H9 (cell line): Measurements from ENCODE around the gene EDC3. TPM values are rescaled to one million over a fixed set of nuclear protein-coding genes. Genes with fewer than 3 reads are reported as not detected.

ENCODE experiments used
- DNase-seq: peaks from one replicate; pipeline ENCODE4 v3.0.0-alpha.2; 2017
- H2AFZ ChIP-seq: one replicate; pipeline ENCODE4 v1.6.1; 2013; ENCODE audit warnings: mild to moderate bottlenecking, low read length, control low read depth, moderate library complexity
- H2AK5ac ChIP-seq: 2 replicates; pipeline ENCODE4 v1.6.1; 2013; ENCODE audit warnings: low read length, control low read depth, mixed read lengths; ENCODE audit not compliant: insufficient read length
- H2BK120ac ChIP-seq: one replicate; pipeline ENCODE4 v1.6.1; 2013; ENCODE audit warnings: low read depth, mild to moderate bottlenecking, low read length, control low read depth, inconsistent platforms; ENCODE audit not compliant: poor library complexity, severe bottlenecking
- H2BK12ac ChIP-seq: 2 replicates; pipeline ENCODE4 v1.6.1; 2013; ENCODE audit warnings: low read length, control low read depth, mixed read lengths, low read depth; ENCODE audit not compliant: insufficient read length
- H2BK15ac ChIP-seq: 2 replicates; pipeline ENCODE4 v1.6.1; 2013; ENCODE audit warnings: low read depth, low read length, control low read depth
- H2BK20ac ChIP-seq: one replicate; pipeline ENCODE4 v1.6.1; 2013; ENCODE audit warnings: low read depth, mild to moderate bottlenecking, low read length, control low read depth, inconsistent platforms; ENCODE audit not compliant: poor library complexity, severe bottlenecking
- H2BK5ac ChIP-seq: 2 replicates; pipeline ENCODE4 v1.6.1; 2013; ENCODE audit warnings: low read length, control low read depth, mixed read lengths; ENCODE audit not compliant: insufficient read length
- H3K14ac ChIP-seq: 2 replicates; pipeline ENCODE4 v1.6.1; 2013; ENCODE audit warnings: low read length, control low read depth; ENCODE audit not compliant: insufficient read depth
- H3K18ac ChIP-seq: 2 replicates; pipeline ENCODE4 v1.6.1; 2013; ENCODE audit warnings: low read depth, mild to moderate bottlenecking, mixed read lengths, low read length, control low read depth; ENCODE audit not compliant: insufficient read length
- H3K23ac ChIP-seq: 2 replicates; pipeline ENCODE4 v1.6.1; 2013; ENCODE audit warnings: low read length, control low read depth, mixed read lengths, low read depth; ENCODE audit not compliant: insufficient read length
- H3K23me2 ChIP-seq: 2 replicates; pipeline ENCODE4 v1.6.1; 2013; ENCODE audit warnings: low read depth, mild to moderate bottlenecking, mixed read lengths, low read length, control low read depth; ENCODE audit not compliant: insufficient read length, poor library complexity, severe bottlenecking
- H3K27ac ChIP-seq: 2 replicates; pipeline ENCODE4 v1.5.1; 2013; ENCODE audit warnings: low read length, control low read depth, mixed read lengths, low read depth; ENCODE audit not compliant: insufficient read length
- H3K27me3 ChIP-seq: 2 replicates; pipeline ENCODE4 v1.6.1; 2013; ENCODE audit warnings: low read length, control low read depth, inconsistent platforms; ENCODE audit not compliant: insufficient read depth
- H3K4ac ChIP-seq: 2 replicates; pipeline ENCODE4 v1.6.1; 2013; ENCODE audit warnings: low read depth, mild to moderate bottlenecking, control low read depth, inconsistent platforms, low read length, moderate library complexity
- H3K4me1 ChIP-seq: 2 replicates; pipeline ENCODE4 v1.6.1; 2013; ENCODE audit warnings: low read length, control low read depth, inconsistent platforms; ENCODE audit not compliant: insufficient read depth
- H3K4me2 ChIP-seq: 2 replicates; pipeline ENCODE4 v1.6.1; 2013; ENCODE audit warnings: low read length, control low read depth, mixed read lengths; ENCODE audit not compliant: insufficient read length, insufficient read depth
- H3K56ac ChIP-seq: 2 replicates; pipeline ENCODE4 v1.6.1; 2013; ENCODE audit warnings: low read depth, mild to moderate bottlenecking, mixed read lengths, low read length, control low read depth; ENCODE audit not compliant: insufficient read length
- H3K79me1 ChIP-seq: 2 replicates; pipeline ENCODE4 v1.6.1; 2013; ENCODE audit warnings: low read depth, mild to moderate bottlenecking, moderate library complexity, low read length, control low read depth, inconsistent platforms; ENCODE audit not compliant: insufficient read depth, poor library complexity, severe bottlenecking
- H3K79me2 ChIP-seq: 2 replicates; pipeline ENCODE4 v1.6.1; 2013; ENCODE audit warnings: low read length, control low read depth, inconsistent platforms; ENCODE audit not compliant: insufficient read depth
- H3K9ac ChIP-seq: 2 replicates; pipeline ENCODE4 v1.6.1; 2013; ENCODE audit warnings: low read length, control low read depth, mixed read lengths; ENCODE audit not compliant: insufficient read length; ENCODE audit errors: extremely low read depth
- H3K9me3 ChIP-seq: one replicate; pipeline ENCODE4 v1.6.1; 2013; ENCODE audit warnings: low read depth, low read length, inconsistent platforms; ENCODE audit not compliant: control insufficient read depth
- H3T11ph ChIP-seq: one replicate; pipeline ENCODE4 v1.6.1; 2013; ENCODE audit warnings: mild to moderate bottlenecking, low read length, control low read depth, inconsistent platforms
- H4K20me1 ChIP-seq: one replicate; pipeline ENCODE4 v1.6.1; 2013; ENCODE audit not compliant: control insufficient read depth, insufficient read length, insufficient read depth
- H4K5ac ChIP-seq: 2 replicates; pipeline ENCODE4 v1.6.1; 2013; ENCODE audit warnings: low read depth, mild to moderate bottlenecking, mixed read lengths, low read length, control low read depth; ENCODE audit not compliant: insufficient read length
- H4K8ac ChIP-seq: replicated peaks from 2 replicates; pipeline ENCODE4 v1.6.1; 2013; ENCODE audit warnings: low read length, control low read depth, mixed read lengths, low read depth; ENCODE audit not compliant: insufficient read length
- H4K91ac ChIP-seq: 2 replicates; pipeline ENCODE4 v1.6.1; 2013; ENCODE audit warnings: low read depth, mild to moderate bottlenecking, moderate library complexity, mixed read lengths, low read length, control low read depth; ENCODE audit not compliant: insufficient read length
- H3K27ac Mint-ChIP-seq, 3 experiments: 2 replicates in 2 of 3; 3 replicates in 1 of 3; pipeline ENCODE4 v1.8.0; 2020 to 2021; ENCODE audit warnings: mixed read lengths in 3 of 3, mild to moderate bottlenecking in 1 of 3, moderate library complexity in 1 of 3
- H3K27me3 Mint-ChIP-seq: 2 replicates; pipeline ENCODE4 v1.8.0; 2021; ENCODE audit warnings: low read depth, mild to moderate bottlenecking, moderate library complexity, mixed read lengths
- H3K36me3 Mint-ChIP-seq, 3 experiments: 2 replicates in 2 of 3; 3 replicates in 1 of 3; pipeline ENCODE4 v1.8.0; 2020 to 2021; ENCODE audit warnings: low read depth in 3 of 3, mixed read lengths in 3 of 3; ENCODE audit not compliant: insufficient read depth in 1 of 3
- H3K4me1 Mint-ChIP-seq, 2 experiments: 2 replicates each; pipeline ENCODE4 v1.8.0; 2020; ENCODE audit warnings: mixed read lengths in 2 of 2
- H3K4me3 Mint-ChIP-seq, 2 experiments: 2 replicates in 1 of 2; 3 replicates in 1 of 2; pipeline ENCODE4 v1.8.0; 2020 to 2021; ENCODE audit warnings: mild to moderate bottlenecking in 2 of 2, mixed read lengths in 2 of 2, moderate library complexity in 1 of 2
- H3K9me3 Mint-ChIP-seq, 2 experiments: 2 replicates in 1 of 2; 3 replicates in 1 of 2; pipeline ENCODE4 v1.8.0; 2020; ENCODE audit warnings: mild to moderate bottlenecking in 2 of 2, mixed read lengths in 2 of 2, moderate library complexity in 1 of 2
- CTCF ChIP-seq: fragments of 200-600 bp; sonication (generic); conservative IDR thresholded peaks from 3 replicates; pipeline ENCODE4 v1.8.0; 2021; ENCODE audit warnings: antibody characterized with exemption, mild to moderate bottlenecking
- total RNA-seq: library from RNA; stranded (reverse); gene quantifications from 2 replicates; pipeline ENCODE4 v1.2.1, GENCODE V29; 2021

EDC3 gene
- total RNA-seq, 1 experiment from 2014 or later, result 60.5 TPM

GRCh38 chr15:74724570-74725224 lies 28.9 kb upstream of the EDC3 start:
- Mint-ChIP-seq H3K27me3 (peaks cover 70% of the 10 kb centered on the region), H3K4me1 (peaks cover 12% of the 10 kb centered on the region in 2 experiments), H3K9me3 (peaks cover 6 to 12% of the 10 kb centered on the region in 2 experiments), H3K4me3 (peak overlapping the region; percentile 59 to 80), H3K27ac (no peak overlapping the region), H3K36me3 (no peaks in the 10 kb centered on the region; a peak in 2 of 7 replicates)
- Histone ChIP-seq H3K4me2 (no peak overlapping the region), H2BK12ac (no peak overlapping the region), H3K27me3 (peaks cover 7% of the 10 kb centered on the region; the same call in 1 of the 2 replicates), H4K5ac (no peak overlapping the region), H3K4me1 (no peaks in the 10 kb centered on the region; the same call in 1 of the 2 replicates), H4K91ac (no peak overlapping the region), H2BK20ac (no peak overlapping the region), H2BK120ac (no peak overlapping the region), H3K23ac (no peak overlapping the region), H2AFZ (no peak overlapping the region), H3K56ac (no peak overlapping the region), H3K14ac (no peak overlapping the region), H2BK5ac (no peak overlapping the region), H3K9ac (no peak overlapping the region), H3K79me1 (no peaks in the 10 kb centered on the region), H3K27ac (no peak overlapping the region), H3K79me2 (no peaks in the 10 kb centered on the region), H3T11ph (no peak overlapping the region), H2BK15ac (no peak overlapping the region), H3K4ac (no peak overlapping the region), H4K8ac (no peak overlapping the region), H2AK5ac (no peak overlapping the region), H3K23me2 (peaks cover 12% of the 10 kb centered on the region), H3K18ac (no peak overlapping the region), H3K9me3 (no peaks in the 10 kb centered on the region), H4K20me1 (no peaks in the 10 kb centered on the region)
- no peak for TF ChIP-seq CTCF
- no peak for DNase-seq
